K562 (cell line): ENCODE data around the gene DCAF4L1. TPM values are rescaled to one million over a fixed set of nuclear protein-coding genes. Genes with fewer than 3 reads are reported as not detected.

Experiments
- DIDO1 ChIP-seq: fragments of 450-650 bp; IDR thresholded peaks from 2 replicates; pipeline ENCODE4 v1.6.1; 2016; ENCODE audit warnings: low read depth, missing biosample characterization, missing genetic modification characterization
- EZH2 ChIP-seq: IDR thresholded peaks from 2 replicates; pipeline ENCODE4 v1.6.1; 2012; ENCODE audit warnings: low read depth, mild to moderate bottlenecking, inconsistent platforms, low read length, borderline replicate concordance
- GTF2A2 ChIP-seq: IDR thresholded peaks from 2 replicates; pipeline ENCODE4 v1.6.1; 2016; ENCODE audit warnings: mild to moderate bottlenecking, missing genetic modification characterization, missing compliant biosample characterization
- HMG20B ChIP-seq: fragments of 250-450 bp; sonication (Bioruptor Pico); IDR thresholded peaks from 2 replicates; pipeline ENCODE4 v1.5.0; 2021; ENCODE audit warnings: mild to moderate bottlenecking
- ILK ChIP-seq: fragments of 450-650 bp; IDR thresholded peaks from 2 replicates; pipeline ENCODE4 v1.6.1; 2016; ENCODE audit warnings: missing genetic modification characterization, low read depth, mild to moderate bottlenecking, missing compliant biosample characterization, moderate library complexity, borderline replicate concordance
- MECOM ChIP-seq: fragments of 250-450 bp; sonication (Bioruptor Pico); IDR thresholded peaks from 2 replicates; pipeline ENCODE4 v1.8.0; 2022; ENCODE audit warnings: inconsistent platforms
- MEF2A ChIP-seq: IDR thresholded peaks from 2 replicates; pipeline ENCODE4 v1.6.1; 2011; ENCODE audit warnings: low read depth, mild to moderate bottlenecking, low read length, moderate library complexity; ENCODE audit not compliant: control insufficient read depth
- NFE2 ChIP-seq: IDR thresholded peaks from 2 replicates; pipeline ENCODE4 v1.6.1; 2014; ENCODE audit warnings: antibody characterized with exemption, low read depth
- NFYB ChIP-seq: IDR thresholded peaks from 2 replicates; pipeline ENCODE4 v1.6.1; 2011; ENCODE audit warnings: mild to moderate bottlenecking, moderate library complexity; ENCODE audit not compliant: insufficient read length; ENCODE audit errors: extremely low read depth
- TCF3 ChIP-seq: sonication (generic); formaldehyde crosslinking; IDR thresholded peaks from 2 replicates; pipeline ENCODE4 v1.4.0; 2020; ENCODE audit warnings: mild to moderate bottlenecking, missing genetic modification reagents
- UBTF ChIP-seq, 2 experiments: IDR thresholded peaks; 2 replicates each; pipeline ENCODE4 v1.6.1; 2012; ENCODE audit warnings: improper control_type of control experiment in 2 of 2, low read depth in 2 of 2, low read length in 2 of 2, borderline replicate concordance in 1 of 2
- ZKSCAN1 ChIP-seq: fragments of 150-350 bp; IDR thresholded peaks from 2 replicates; pipeline ENCODE4 v1.6.1; 2016; ENCODE audit warnings: low read depth, low read length
- polyA plus RNA-seq, 8 experiments: library from polyadenylated mRNA; depleted of rRNA in 4 of 8; stranded (reverse) in 5 of 8; unstranded in 3 of 8; fragments of >200 nt; fragmentation: Nextera tagmentation in 2 of 8; fragmentation: Illumina TruSeq in 1 of 8; extraction: Ambion mirVana in 2 of 8; extraction: Trizol in 1 of 8; gene quantifications; 2 replicates each; pipeline versions ENCODE4 v1.2.1 to v1.2.3, GENCODE V29; 2011 to 2014; ENCODE audit warnings: inconsistent platforms in 1 of 8, missing spikeins in 1 of 8
- total RNA-seq, 7 experiments: library from RNA; depleted of rRNA in 6 of 7; stranded (reverse); fragments of >200 nt in 6 of 7; fragmentation: Illumina TruSeq in 2 of 7; extraction: Trizol in 2 of 7; gene quantifications; 2 replicates each; pipeline versions ENCODE4 v1.2.1 to v1.2.3, GENCODE V29; 2011 to 2021; ENCODE audit warnings: low replicate concordance in 1 of 7
- TF ChIP-seq, protein P1 (sequence below): sonication (generic); formaldehyde crosslinking; IDR thresholded peaks from 2 replicates; pipeline ENCODE4 v1.8.0; 2023; ENCODE audit warnings: mild to moderate bottlenecking, missing genetic modification reagents
- TF ChIP-seq, protein P2 (sequence below): fragments of 450-650 bp; IDR thresholded peaks from 2 replicates; pipeline ENCODE4 v1.6.1; 2016; ENCODE audit warnings: borderline replicate concordance
- TF ChIP-seq, protein P3 (sequence below): sonication (generic); formaldehyde crosslinking; IDR thresholded peaks from 2 replicates; pipeline ENCODE4 v1.9.0; 2022; ENCODE audit warnings: mild to moderate bottlenecking, missing genetic modification reagents
- TF ChIP-seq, protein P4 (sequence below): sonication (generic); formaldehyde crosslinking; IDR thresholded peaks from 2 replicates; pipeline ENCODE4 v1.8.1; 2022; ENCODE audit warnings: missing genetic modification reagents

The DCAF4L1 gene
- total and polyA plus RNA-seq, 9 of the 15 experiments (the other 6 are each of a cell fraction or from before 2014, with no cell fraction given) = 0.17 to 0.64 (median 0.36) TPM

DNA sequence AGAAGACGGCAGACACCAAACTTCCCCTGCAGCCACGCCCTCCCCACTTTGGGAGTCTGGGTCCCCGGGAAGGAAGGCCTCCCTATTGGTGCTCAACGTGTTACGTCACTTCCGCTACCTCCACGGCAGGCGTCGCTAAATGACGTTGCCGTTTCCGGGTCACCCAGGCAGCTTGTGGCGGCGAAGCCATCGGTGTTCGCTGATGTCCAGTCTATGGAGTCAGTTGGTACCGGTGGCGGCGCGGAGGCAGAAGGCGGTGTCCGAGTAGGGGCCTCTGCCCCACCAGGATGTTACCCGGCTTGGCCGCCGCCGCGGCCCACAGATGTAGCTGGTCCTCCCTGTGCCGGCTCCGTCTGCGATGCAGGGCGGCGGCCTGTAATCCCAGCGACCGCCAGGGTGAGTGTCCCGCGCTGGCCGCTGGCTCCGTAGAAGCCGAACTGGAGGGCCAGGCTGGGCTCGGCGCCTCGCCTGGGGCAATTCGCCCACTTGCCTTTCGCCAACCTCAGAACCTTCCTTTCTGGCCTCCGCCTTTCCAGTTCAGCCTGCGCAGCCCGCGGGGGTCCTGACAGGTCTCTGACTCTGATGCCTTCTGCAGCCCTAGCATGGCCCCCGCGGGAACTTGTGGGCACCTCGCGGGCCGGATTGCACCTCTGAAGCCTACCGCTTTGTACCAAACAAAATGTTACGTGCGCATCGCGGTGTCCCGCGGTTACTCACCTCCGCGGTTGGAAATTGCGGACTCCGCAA is 9.0 kb downstream of the DCAF4L1 start, which contains the start of gene SLC30A9 (continued):
- TF ChIP-seq, protein P1, sequence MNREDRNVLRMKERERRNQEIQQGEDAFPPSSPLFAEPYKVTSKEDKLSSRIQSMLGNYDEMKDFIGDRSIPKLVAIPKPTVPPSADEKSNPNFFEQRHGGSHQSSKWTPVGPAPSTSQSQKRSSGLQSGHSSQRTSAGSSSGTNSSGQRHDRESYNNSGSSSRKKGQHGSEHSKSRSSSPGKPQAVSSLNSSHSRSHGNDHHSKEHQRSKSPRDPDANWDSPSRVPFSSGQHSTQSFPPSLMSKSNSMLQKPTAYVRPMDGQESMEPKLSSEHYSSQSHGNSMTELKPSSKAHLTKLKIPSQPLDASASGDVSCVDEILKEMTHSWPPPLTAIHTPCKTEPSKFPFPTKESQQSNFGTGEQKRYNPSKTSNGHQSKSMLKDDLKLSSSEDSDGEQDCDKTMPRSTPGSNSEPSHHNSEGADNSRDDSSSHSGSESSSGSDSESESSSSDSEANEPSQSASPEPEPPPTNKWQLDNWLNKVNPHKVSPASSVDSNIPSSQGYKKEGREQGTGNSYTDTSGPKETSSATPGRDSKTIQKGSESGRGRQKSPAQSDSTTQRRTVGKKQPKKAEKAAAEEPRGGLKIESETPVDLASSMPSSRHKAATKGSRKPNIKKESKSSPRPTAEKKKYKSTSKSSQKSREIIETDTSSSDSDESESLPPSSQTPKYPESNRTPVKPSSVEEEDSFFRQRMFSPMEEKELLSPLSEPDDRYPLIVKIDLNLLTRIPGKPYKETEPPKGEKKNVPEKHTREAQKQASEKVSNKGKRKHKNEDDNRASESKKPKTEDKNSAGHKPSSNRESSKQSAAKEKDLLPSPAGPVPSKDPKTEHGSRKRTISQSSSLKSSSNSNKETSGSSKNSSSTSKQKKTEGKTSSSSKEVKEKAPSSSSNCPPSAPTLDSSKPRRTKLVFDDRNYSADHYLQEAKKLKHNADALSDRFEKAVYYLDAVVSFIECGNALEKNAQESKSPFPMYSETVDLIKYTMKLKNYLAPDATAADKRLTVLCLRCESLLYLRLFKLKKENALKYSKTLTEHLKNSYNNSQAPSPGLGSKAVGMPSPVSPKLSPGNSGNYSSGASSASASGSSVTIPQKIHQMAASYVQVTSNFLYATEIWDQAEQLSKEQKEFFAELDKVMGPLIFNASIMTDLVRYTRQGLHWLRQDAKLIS (CRISPR knock-in tag) = no peak
- TF ChIP-seq ILK (tag) (no peak), DIDO1 (tag) (peak; percentile 77), EZH2 (no peak), NFYB (peak; percentile 55), MECOM (CRISPR knock-in tag) (no peak), UBTF (IDR thresholded peaks at IDR 0.05; ENCODE audit: borderline replicate concordance in 1 of 2, low read depth in 2 of 2, low read length in 2 of 2) (0 out of 4 replicates have a peak, but pooled peaks of 1 of the 2 experiments have one; percentile 55), GTF2A2 (tag) (no peak), MEF2A (no peak), ZKSCAN1 (peak; percentile 15; the same call in 1 of the 2 replicates), TCF3 (CRISPR knock-in tag) (peak; percentile 13; the same call in 1 of the 2 replicates), NFE2 (peak; percentile 39), HMG20B (no peak)
- TF ChIP-seq, protein P2, sequence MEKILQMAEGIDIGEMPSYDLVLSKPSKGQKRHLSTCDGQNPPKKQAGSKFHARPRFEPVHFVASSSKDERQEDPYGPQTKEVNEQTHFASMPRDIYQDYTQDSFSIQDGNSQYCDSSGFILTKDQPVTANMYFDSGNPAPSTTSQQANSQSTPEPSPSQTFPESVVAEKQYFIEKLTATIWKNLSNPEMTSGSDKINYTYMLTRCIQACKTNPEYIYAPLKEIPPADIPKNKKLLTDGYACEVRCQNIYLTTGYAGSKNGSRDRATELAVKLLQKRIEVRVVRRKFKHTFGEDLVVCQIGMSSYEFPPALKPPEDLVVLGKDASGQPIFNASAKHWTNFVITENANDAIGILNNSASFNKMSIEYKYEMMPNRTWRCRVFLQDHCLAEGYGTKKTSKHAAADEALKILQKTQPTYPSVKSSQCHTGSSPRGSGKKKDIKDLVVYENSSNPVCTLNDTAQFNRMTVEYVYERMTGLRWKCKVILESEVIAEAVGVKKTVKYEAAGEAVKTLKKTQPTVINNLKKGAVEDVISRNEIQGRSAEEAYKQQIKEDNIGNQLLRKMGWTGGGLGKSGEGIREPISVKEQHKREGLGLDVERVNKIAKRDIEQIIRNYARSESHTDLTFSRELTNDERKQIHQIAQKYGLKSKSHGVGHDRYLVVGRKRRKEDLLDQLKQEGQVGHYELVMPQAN = peak; percentile 66; the same call in 1 of the 2 replicates
- TF ChIP-seq, protein P3, sequence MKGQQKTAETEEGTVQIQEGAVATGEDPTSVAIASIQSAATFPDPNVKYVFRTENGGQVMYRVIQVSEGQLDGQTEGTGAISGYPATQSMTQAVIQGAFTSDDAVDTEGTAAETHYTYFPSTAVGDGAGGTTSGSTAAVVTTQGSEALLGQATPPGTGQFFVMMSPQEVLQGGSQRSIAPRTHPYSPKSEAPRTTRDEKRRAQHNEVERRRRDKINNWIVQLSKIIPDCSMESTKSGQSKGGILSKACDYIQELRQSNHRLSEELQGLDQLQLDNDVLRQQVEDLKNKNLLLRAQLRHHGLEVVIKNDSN = no peak
- TF ChIP-seq, protein P4, sequence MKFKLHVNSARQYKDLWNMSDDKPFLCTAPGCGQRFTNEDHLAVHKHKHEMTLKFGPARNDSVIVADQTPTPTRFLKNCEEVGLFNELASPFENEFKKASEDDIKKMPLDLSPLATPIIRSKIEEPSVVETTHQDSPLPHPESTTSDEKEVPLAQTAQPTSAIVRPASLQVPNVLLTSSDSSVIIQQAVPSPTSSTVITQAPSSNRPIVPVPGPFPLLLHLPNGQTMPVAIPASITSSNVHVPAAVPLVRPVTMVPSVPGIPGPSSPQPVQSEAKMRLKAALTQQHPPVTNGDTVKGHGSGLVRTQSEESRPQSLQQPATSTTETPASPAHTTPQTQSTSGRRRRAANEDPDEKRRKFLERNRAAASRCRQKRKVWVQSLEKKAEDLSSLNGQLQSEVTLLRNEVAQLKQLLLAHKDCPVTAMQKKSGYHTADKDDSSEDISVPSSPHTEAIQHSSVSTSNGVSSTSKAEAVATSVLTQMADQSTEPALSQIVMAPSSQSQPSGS = no peak
